Thyroid gland (tissue), 4 donors: ENCODE measurements around the gene ABCG2. TPM values are rescaled to one million over a fixed set of nuclear protein-coding genes. Genes with fewer than 3 reads are reported as not detected.

Experiments
- DNase-seq, 2 donors: peaks; one replicate each; pipeline ENCODE4 v3.0.0-alpha.2; 2019
- H3K27ac ChIP-seq, 3 donors: fragments of 200-600 bp; sonication (generic); 1 replicate in 2 of 3; 2 replicates in 1 of 3; pipeline ENCODE4 v1.5.1; 2016 to 2019; ENCODE audit warnings: mild to moderate bottlenecking in 1 of 3, moderate library complexity in 1 of 3
- H3K27me3 ChIP-seq: fragments of 200-600 bp; sonication (generic); one replicate; pipeline ENCODE4 v1.5.1; 2019
- H3K36me3 ChIP-seq, 2 donors: fragments of 200-600 bp; sonication (generic); one replicate each; pipeline ENCODE4 v1.5.1; 2016 to 2019
- H3K4me1 ChIP-seq, 2 donors: fragments of 200-600 bp; sonication (generic); one replicate each; pipeline ENCODE4 v1.5.1; 2017 to 2019
- H3K4me3 ChIP-seq, 3 donors: fragments of 200-600 bp; sonication (generic); replicated peaks in 1 of 3; 1 replicate in 2 of 3; 2 replicates in 1 of 3; pipeline ENCODE4 v1.5.1; 2016; ENCODE audit warnings: mild to moderate bottlenecking in 1 of 3
- H3K9me3 ChIP-seq: fragments of 200-600 bp; sonication (generic); one replicate; pipeline ENCODE4 v1.5.1; 2017
- CTCF ChIP-seq, 6 experiments: fragments of 200-600 bp in 3 of 6; fragments of 450-650 bp in 3 of 6; sonication (generic) in 3 of 6; IDR thresholded peaks; one replicate each; pipeline ENCODE4 v1.5.1; 2016 to 2019; ENCODE audit warnings: antibody characterized with exemption in 6 of 6, mild to moderate bottlenecking in 2 of 6, inconsistent platforms in 1 of 6, moderate library complexity in 1 of 6
- POLR2A ChIP-seq, 2 donors: fragments of 450-650 bp; IDR thresholded peaks; one replicate each; pipeline ENCODE4 v1.6.1; 2017; ENCODE audit warnings: antibody characterized with exemption in 2 of 2, mild to moderate bottlenecking in 2 of 2, moderate library complexity in 1 of 2
- WGBS, 2 donors: methylation state at CpG; one replicate each; pipeline ENCODE4 v1.1.5; 2017; 5-methylcytosine and 5-hydroxymethylcytosine counted together
- intact Hi-C: fragments of 100-400 bp; cut with DNase I; formaldehyde crosslinking; loops from one replicate; pipeline ENCODE4 v1.15.1; 2023
- total RNA-seq, 4 donors: library from RNA; depleted of rRNA; stranded (reverse); fragments of >200 nt; gene quantifications; one replicate each; pipeline ENCODE4 v1.2.3, GENCODE V29; 2016

Gene ABCG2
- total RNA-seq, 4 donors from 2014 or later: 3.9 to 26.3 (median 9.4) TPM

GRCh38 chr4:88136249-88136648 is 22.2 kb downstream of the ABCG2 start:
- no peaks in the 10 kb centered on the region for H3K9me3 ChIP-seq
- H3K4me1 ChIP-seq: no peaks in the 10 kb centered on the region
- 72 to 73% methylated on average over 3 of the region's 3 CpGs for WGBS, 2 donors
- no peak overlapping the region for H3K27ac ChIP-seq
- no peak for DNase-seq
- intact Hi-C loops: no loop called here
- H3K4me3 ChIP-seq: no peak overlapping the region
- TF ChIP-seq POLR2A (IDR thresholded peaks at IDR 0.05) (no peak), CTCF (IDR thresholded peaks at IDR 0.05) (no peak)
- H3K36me3 ChIP-seq: no peaks in the 10 kb centered on the region
- H3K27me3 ChIP-seq: no peaks in the 10 kb centered on the region

DNA sequence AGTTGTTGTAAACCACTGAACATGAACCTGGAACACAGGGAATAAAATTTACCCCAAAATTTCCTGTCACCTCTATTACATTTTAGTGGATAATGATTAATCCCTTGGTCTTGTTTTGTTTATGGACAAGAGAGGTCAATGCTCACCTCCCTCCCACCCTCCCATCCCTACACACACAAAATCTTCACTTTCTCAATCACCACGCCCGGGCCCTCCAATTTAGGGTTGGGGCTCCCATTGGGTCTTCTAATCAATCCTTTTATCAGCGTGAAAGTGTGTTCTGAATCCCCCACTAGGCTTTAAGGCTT is 23.1 kb downstream of the ABCG2 start:
- TF ChIP-seq POLR2A (IDR thresholded peaks at IDR 0.05) (no peak), CTCF (IDR thresholded peaks at IDR 0.05) (no peak)
- whole genome bisulfite sequencing, 2 donors: 88 to 89% methylated on average over 3 of the region's 3 CpGs
- no peak for DNase-seq
- Histone ChIP-seq H3K36me3 (no peaks in the 10 kb centered on the region), H3K4me3 (no peak overlapping the region), H3K4me1 (no peaks in the 10 kb centered on the region), H3K9me3 (no peaks in the 10 kb centered on the region), H3K27me3 (no peaks in the 10 kb centered on the region), H3K27ac (no peak overlapping the region)
- intact Hi-C loops: no loop called here

GRCh38 chr4:88134536-88135355 is 23.7 kb downstream of the ABCG2 start:
- Histone ChIP-seq H3K4me3 (no peak overlapping the region), H3K9me3 (no peaks in the 10 kb centered on the region), H3K27me3 (no peaks in the 10 kb centered on the region), H3K4me1 (no peaks in the 10 kb centered on the region), H3K36me3 (no peaks in the 10 kb centered on the region), H3K27ac (no peak overlapping the region)
- TF ChIP-seq CTCF (IDR thresholded peaks at IDR 0.05) (no peak), POLR2A (IDR thresholded peaks at IDR 0.05) (no peak)
- DNase-seq: no peak
- intact Hi-C loops: no loop called here
- 79 to 84% methylated on average over 3 of the region's 3 CpGs for WGBS, 2 donors

GRCh38 chr4:88134111-88134510 is 24.3 kb downstream of the ABCG2 start:
- Histone ChIP-seq H3K4me1 (no peaks in the 10 kb centered on the region), H3K36me3 (no peaks in the 10 kb centered on the region), H3K27me3 (no peaks in the 10 kb centered on the region), H3K4me3 (no peak overlapping the region), H3K9me3 (no peaks in the 10 kb centered on the region), H3K27ac (no peak overlapping the region)
- TF ChIP-seq CTCF (IDR thresholded peaks at IDR 0.05): no peak
- TF ChIP-seq POLR2A (IDR thresholded peaks at IDR 0.05): no peak
- 80 to 91% methylated on average over 1 of the region's 1 CpG for WGBS, 2 donors
- intact Hi-C loops: no loop called here
- DNase-seq: no peak

DNA sequence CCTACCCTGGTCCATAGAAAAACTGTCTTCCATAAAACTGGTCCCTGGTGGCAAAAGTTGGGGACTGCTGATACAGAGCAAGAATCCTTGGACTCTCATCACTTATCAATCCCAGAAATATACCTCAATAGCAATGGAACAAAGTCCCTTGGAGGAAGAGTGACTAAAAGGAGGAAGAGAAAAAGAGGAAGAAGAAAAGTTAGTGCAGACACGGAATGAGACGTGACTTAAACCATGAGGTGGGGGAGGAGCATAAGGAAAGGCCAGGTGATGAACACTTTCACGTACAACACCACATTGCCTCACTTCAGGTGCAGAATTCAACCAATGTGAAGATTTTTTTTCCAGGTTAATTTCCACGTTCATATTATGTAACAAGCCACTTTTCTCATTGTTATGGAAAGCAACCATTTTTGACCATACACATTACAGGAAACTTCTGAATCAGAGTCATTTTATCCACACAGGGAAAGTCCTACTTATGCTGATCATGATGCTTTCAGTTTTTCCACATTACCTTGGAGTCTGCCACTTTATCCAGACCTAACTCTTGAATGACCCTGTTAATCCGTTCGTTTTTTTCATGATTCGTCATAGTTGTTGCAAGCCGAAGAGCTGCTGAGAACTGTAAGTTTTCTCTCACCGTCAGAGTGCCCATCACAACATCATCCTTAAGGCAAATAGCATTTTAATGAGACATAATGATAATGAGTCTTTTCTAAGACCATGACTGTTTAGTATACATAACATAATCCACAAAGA is 27.7 kb downstream of the ABCG2 start:
- TF ChIP-seq POLR2A (IDR thresholded peaks at IDR 0.05): no peak
- no peak for TF ChIP-seq CTCF (IDR thresholded peaks at IDR 0.05)
- WGBS, 2 donors: 92 to 95% methylated on average over 9 of the region's 9 CpGs
- no peak for DNase-seq
- no peaks in the 10 kb centered on the region for H3K4me1 ChIP-seq
- no peaks in the 10 kb centered on the region for H3K27me3 ChIP-seq
- H3K9me3 ChIP-seq: no peaks in the 10 kb centered on the region
- no peak overlapping the region for H3K4me3 ChIP-seq
- no peak overlapping the region for H3K27ac ChIP-seq
- intact Hi-C loops: no loop called here
- H3K36me3 ChIP-seq: no peaks in the 10 kb centered on the region
